Muscle of leg (tissue), 11 donors: ENCODE results near the gene CEP112. TPM values are rescaled to one million over a fixed set of nuclear protein-coding genes. Genes with fewer than 3 reads are reported as not detected.

Source experiments
- DNase-seq: peaks from one replicate; pipeline ENCODE4 v3.0.0; 2013
- H3K27ac ChIP-seq: one replicate; pipeline ENCODE4 v1.5.1; 2013; ENCODE audit warnings: mild to moderate bottlenecking, low read length, control low read depth
- H3K27me3 ChIP-seq: one replicate; pipeline ENCODE4 v1.6.1; 2013; ENCODE audit warnings: low read length; ENCODE audit not compliant: control insufficient read depth, insufficient read depth
- H3K36me3 ChIP-seq: one replicate; pipeline ENCODE4 v1.6.1; 2013; ENCODE audit warnings: low read length; ENCODE audit not compliant: control insufficient read depth, insufficient read depth
- H3K4me1 ChIP-seq: one replicate; pipeline ENCODE4 v1.6.1; 2013; ENCODE audit warnings: low read length; ENCODE audit not compliant: control insufficient read depth, insufficient read depth
- H3K4me3 ChIP-seq: one replicate; pipeline ENCODE4 v1.5.1; 2013; ENCODE audit warnings: low read length, control low read depth
- H3K9me3 ChIP-seq: replicated peaks from 2 replicates; pipeline ENCODE4 v1.6.1; 2013; ENCODE audit warnings: low read depth, low read length; ENCODE audit not compliant: control insufficient read depth
- WGBS: methylation state at CpG from one replicate; pipeline ENCODE4 v1.1.5; 2013; ENCODE audit warnings: missing lambda C conversion rate; ENCODE audit not compliant: insufficient coverage; 5-methylcytosine and 5-hydroxymethylcytosine counted together
- polyA plus RNA-seq, 8 donors: library from polyadenylated mRNA; unstranded; fragments of 120-200 nt; gene quantifications; one replicate each; pipeline versions ENCODE4 v1.2.1 to v1.2.3, GENCODE V29; 2013; ENCODE audit warnings: inconsistent platforms in 1 of 8, low replicate concordance in 1 of 8; ENCODE audit not compliant: insufficient read length in 8 of 8, insufficient read depth in 1 of 8
- total RNA-seq: library from RNA; stranded (reverse); fragments of 120-200 nt; gene quantifications from one replicate; pipeline ENCODE4 v1.2.4, GENCODE V29; 2013

CEP112 gene
- total and polyA plus RNA-seq, 9 donors = 11.4 to 19.0 (median 14.8) TPM

DNA sequence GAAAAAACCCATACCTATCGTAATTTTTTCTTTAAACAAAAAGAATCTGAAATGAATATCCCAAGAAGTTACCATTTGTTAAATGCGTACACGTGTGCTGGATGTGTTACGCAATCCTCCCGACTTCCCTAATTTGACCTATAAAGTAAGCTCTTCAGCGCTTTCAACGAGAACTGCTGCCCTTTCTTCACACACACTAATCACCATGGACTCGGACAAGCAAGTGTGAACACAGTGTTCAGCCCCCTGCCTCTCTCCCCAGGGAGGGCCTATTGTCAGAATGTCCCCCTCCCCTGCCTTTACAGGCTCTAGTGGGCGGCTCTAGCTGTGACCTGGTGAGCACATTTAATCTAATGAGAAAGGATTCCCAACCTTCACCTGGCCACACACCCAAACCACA, 216.1 kb downstream of the CEP112 start:
- Histone ChIP-seq H3K4me3 (no peak overlapping the region), H3K36me3 (peaks cover 2% of the 10 kb centered on the region), H3K27ac (no peak overlapping the region), H3K27me3 (no peaks in the 10 kb centered on the region), H3K4me1 (peaks cover 6% of the 10 kb centered on the region), H3K9me3 (no peaks in the 10 kb centered on the region)
- peak; percentile 47 for DNase-seq
- WGBS = 48% methylated on average over 3 of the region's 9 CpGs

DNA sequence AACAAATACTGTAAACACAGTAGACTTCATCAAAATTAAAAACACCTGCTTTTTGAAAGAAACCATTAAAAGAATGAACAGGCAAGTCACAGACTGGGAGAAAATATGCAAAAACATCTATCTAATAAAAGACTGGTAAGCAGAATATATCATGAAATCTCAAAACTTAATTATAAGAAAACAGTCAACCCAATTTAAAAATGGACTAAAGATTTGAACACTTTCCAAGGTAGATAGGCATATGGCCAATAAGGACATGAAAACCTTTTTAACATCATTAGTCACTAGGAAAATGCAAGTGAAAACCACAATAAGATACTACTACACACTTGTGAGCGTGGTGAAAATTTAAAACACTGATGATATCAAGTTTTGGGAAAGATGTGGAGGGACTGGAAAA, 218.7 kb downstream of the CEP112 start:
- no peak overlapping the region for H3K27ac ChIP-seq
- H3K4me3 ChIP-seq = no peak overlapping the region
- peaks cover 6% of the 10 kb centered on the region for H3K4me1 ChIP-seq
- WGBS = no CpG with 5 or more reads among the region's 1 CpG
- H3K27me3 ChIP-seq = no peaks in the 10 kb centered on the region
- peaks cover 2% of the 10 kb centered on the region for H3K36me3 ChIP-seq
- H3K9me3 ChIP-seq = no peaks in the 10 kb centered on the region
- no peak for DNase-seq

DNA sequence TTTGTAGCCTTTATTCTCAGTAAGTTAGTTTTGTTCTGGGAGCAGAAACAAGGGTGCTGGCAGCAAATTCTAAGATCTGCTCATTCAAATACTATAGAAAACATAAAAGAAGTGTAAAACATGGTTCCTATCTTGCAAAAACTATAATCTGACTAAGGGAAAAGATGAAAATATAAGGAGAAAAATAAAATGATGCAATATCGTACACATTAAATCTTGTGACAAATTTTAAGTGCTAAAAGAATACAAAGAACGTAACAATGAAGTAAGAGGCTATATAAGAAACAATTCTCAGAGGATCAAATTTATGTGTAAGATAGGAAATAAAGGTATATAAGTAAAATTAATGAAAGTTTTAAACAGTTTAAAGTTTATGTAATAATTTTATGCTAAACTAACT, 224.6 kb downstream of the CEP112 start:
- H3K4me3 ChIP-seq = no peak overlapping the region
- no CpG with 5 or more reads among the region's 2 CpGs for WGBS
- no peaks in the 10 kb centered on the region for H3K27me3 ChIP-seq
- no peak for DNase-seq
- H3K4me1 ChIP-seq = peaks cover 2% of the 10 kb centered on the region
- H3K36me3 ChIP-seq = no peaks in the 10 kb centered on the region
- no peak overlapping the region for H3K27ac ChIP-seq
- peaks cover 2% of the 10 kb centered on the region for H3K9me3 ChIP-seq

DNA sequence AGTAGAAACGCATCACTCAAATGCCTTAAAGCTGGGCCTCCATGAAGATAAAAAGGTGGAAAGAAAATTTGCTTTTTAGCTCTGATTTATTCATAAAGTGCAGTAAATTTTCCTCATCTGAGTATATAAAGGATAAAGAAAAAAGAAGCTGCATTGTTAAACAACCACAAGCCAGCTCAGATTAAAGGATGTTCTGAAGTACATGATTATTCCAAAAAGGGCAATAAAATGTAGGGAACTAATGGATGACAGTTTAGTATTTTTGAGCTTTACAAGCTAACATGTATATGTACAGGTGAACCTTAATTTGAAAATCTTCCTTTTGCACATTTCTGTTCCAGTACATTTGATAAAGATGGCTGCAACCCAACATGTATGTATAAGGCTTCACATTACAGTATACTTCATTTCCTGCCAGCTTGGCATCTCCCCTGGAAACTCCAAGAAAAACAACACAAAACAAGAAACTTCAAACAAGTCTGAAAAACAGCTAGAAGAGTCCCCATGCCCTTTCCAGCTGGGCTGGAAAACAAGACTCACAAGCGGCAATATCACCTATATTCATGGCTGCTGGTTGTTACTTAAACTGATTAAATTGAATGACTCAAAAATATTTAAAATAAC, 225.7 kb downstream of the CEP112 start:
- no CpG with 5 or more reads among the region's 2 CpGs for WGBS
- peak; percentile 50 for DNase-seq
- Histone ChIP-seq H3K4me1 (peaks cover 2% of the 10 kb centered on the region), H3K9me3 (peaks cover 2% of the 10 kb centered on the region), H3K36me3 (no peaks in the 10 kb centered on the region), H3K4me3 (no peak overlapping the region), H3K27me3 (no peaks in the 10 kb centered on the region), H3K27ac (no peak overlapping the region)

DNA sequence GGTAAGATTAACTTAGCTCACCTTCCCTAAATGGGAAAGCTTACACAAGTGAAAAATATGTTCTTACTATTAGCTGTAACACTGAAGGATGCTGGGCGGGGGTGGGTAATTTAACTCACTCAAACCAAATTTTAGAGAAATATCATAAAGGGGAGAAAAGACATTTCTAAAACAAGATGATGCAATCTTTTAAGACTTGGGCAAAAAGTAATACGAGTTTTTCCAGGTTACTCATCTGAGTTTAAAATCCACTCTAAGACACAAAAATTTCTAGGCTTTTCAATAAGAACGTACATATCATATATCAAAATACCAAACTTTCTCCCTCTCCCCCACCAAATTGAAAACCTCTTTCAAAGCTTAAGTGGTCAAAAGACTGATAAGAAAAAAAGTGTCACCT, 228.8 kb downstream of the CEP112 start:
- no peak for DNase-seq
- Histone ChIP-seq H3K4me3 (no peak overlapping the region), H3K27me3 (no peaks in the 10 kb centered on the region), H3K9me3 (peaks cover 14% of the 10 kb centered on the region), H3K4me1 (peaks cover 2% of the 10 kb centered on the region), H3K36me3 (peaks cover 15% of the 10 kb centered on the region), H3K27ac (no peak overlapping the region)
- WGBS = no CpG with 5 or more reads among the region's 3 CpGs

DNA sequence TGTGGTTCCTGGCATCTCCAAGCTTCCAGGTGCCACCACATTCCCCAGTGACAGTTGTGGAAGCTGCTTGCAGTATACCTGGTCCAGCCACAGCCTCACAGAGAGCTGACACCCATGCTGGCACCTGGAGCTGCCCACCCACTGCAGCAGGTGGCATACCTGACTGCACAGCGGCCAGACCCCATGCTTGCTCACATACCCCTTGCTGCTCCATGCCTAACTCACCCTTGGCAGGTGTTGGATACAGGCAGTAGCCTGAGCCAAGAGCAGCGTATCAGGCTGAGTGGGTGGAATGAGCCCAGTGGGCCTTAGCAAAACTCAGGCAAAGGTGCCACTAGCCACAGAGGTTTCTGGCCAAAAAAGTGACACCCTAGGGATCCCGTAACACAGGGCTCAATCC, 232.3 kb downstream of the CEP112 start:
- Histone ChIP-seq H3K4me1 (no peaks in the 10 kb centered on the region), H3K27me3 (no peaks in the 10 kb centered on the region), H3K27ac (no peak overlapping the region), H3K36me3 (peaks cover 15% of the 10 kb centered on the region), H3K9me3 (peaks cover 21% of the 10 kb centered on the region), H3K4me3 (no peak overlapping the region)
- DNase-seq = no peak
- 82% methylated on average over 2 of the region's 3 CpGs for whole genome bisulfite sequencing

DNA sequence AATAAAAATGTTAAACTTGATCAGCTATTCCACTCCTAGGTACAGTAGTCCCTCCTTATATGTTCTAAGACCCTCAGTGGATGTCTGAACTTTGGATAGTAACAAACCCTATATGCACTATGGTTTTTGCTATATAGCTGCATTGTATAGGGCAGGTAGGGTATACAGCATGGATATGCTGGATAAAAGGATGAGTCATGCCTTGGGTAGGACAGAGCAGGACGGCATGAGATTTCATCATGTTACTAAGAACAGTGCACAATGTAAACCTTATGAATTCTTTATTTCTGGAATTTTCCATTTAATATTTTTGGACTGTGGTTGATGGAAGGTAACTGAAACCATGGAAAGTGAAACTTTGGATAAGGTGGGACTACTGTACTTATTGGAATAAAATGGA, 235.1 kb downstream of the CEP112 start:
- Histone ChIP-seq H3K36me3 (peaks cover 15% of the 10 kb centered on the region), H3K27me3 (no peaks in the 10 kb centered on the region), H3K4me1 (no peaks in the 10 kb centered on the region), H3K9me3 (peaks cover 24% of the 10 kb centered on the region), H3K27ac (no peak overlapping the region), H3K4me3 (no peak overlapping the region)
- no peak for DNase-seq
- no CpG with 5 or more reads among the region's 1 CpG for WGBS

DNA sequence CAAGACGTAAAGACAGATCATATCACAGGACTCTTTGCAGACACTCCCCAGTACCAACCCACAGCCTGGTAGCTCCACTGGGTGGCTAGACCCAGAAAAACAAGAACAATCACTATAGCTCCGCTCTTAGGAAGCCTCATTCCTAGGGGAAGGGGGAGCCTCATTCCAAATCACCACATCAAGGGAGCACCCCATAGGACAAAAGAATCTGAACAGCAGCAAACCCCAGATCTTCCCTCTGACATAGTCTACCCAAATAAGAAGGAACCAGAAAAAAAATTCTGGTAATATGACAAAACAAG, 237.8 kb downstream of the CEP112 start:
- H3K27me3 ChIP-seq = no peaks in the 10 kb centered on the region
- H3K36me3 ChIP-seq = peaks cover 9% of the 10 kb centered on the region
- 80% methylated on average over 1 of the region's 2 CpGs for WGBS
- DNase-seq = no peak
- no peaks in the 10 kb centered on the region for H3K4me1 ChIP-seq
- H3K9me3 ChIP-seq = peaks cover 22% of the 10 kb centered on the region
- no peak overlapping the region for H3K4me3 ChIP-seq
- H3K27ac ChIP-seq = no peak overlapping the region

DNA sequence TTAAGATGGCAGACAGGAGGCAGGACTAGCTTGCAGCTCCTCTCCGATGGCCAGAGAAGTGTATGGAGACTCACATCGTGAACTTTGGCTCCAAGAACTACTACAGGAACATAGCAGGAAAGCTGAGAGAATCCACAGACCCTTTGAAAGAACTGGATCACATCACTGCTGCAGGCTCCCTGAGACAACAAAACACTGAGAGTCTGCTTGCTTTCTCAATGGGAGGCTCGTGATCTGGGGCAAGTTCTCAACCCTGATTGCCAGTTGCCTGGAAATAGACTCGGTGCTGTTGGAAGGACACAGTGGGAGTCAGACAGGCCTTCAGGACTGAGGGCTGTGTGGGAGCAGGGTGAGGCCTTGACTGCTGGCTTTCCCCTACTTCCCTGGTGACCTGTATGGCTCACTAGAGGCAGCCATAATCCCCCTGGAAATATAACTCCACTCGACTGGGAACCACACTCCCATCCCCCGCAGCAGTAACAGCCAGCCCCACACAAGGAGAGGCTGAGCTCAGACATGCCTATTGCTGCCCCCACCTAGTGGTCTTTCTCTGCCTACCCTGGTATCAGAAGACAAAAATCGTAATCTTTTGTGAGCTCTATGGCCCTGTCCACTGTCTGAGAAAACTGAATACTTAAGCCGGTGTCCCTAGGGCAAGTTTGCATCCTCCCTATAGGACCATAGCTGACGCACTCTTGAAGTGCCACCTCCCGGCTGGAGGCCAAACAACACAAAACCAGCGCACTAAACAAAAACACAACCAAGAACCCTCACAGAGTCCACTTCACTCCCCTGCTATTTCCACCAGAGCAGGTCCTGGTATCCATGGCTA, 238.4 kb downstream of the CEP112 start:
- DNase-seq = no peak
- Histone ChIP-seq H3K27me3 (no peaks in the 10 kb centered on the region), H3K9me3 (peaks cover 17% of the 10 kb centered on the region), H3K4me3 (no peak overlapping the region), H3K4me1 (no peaks in the 10 kb centered on the region), H3K36me3 (peaks cover 4% of the 10 kb centered on the region), H3K27ac (no peak overlapping the region)
- 80% methylated on average over 9 of the region's 11 CpGs for WGBS

DNA sequence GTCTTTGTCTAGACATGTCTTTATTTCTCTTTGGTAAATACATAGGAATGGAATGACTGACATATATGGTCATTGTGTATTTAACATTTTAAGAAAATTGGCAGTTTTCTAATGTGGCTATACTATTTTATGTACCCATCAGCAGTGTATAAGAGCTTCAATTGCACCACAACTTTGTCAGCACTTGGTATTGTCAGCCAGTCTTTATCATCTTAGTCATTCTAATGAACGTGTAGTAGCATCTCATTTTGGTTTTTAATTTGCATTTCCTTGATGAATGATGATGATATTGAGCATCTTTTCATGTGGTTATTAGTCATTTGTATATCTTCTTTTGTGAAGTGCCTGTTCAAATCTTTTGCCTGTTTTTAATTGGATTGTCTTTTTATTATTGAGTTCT, 239.3 kb downstream of the CEP112 start:
- no CpG with 5 or more reads among the region's 1 CpG for WGBS
- Histone ChIP-seq H3K27me3 (no peaks in the 10 kb centered on the region), H3K36me3 (no peaks in the 10 kb centered on the region), H3K27ac (no peak overlapping the region), H3K4me3 (no peak overlapping the region), H3K9me3 (peaks cover 11% of the 10 kb centered on the region), H3K4me1 (no peaks in the 10 kb centered on the region)
- DNase-seq = no peak
